AML-193 (cell line): ENCODE measurements around the gene REELD1.

Experiments used
- DNase-seq, 2 experiments: peaks; one replicate each; lab custom pipeline; 2025; lab: John Stamatoyannopoulos, UW

Gene REELD1

GRCh38 chr4:146224326-146224966 lies 10.1 kb downstream of the REELD1 start:
- no peak for DNase-seq

GRCh38 chr4:146229406-146229805 lies 15.1 kb downstream of the REELD1 start:
- DNase-seq, result no peak

DNA sequence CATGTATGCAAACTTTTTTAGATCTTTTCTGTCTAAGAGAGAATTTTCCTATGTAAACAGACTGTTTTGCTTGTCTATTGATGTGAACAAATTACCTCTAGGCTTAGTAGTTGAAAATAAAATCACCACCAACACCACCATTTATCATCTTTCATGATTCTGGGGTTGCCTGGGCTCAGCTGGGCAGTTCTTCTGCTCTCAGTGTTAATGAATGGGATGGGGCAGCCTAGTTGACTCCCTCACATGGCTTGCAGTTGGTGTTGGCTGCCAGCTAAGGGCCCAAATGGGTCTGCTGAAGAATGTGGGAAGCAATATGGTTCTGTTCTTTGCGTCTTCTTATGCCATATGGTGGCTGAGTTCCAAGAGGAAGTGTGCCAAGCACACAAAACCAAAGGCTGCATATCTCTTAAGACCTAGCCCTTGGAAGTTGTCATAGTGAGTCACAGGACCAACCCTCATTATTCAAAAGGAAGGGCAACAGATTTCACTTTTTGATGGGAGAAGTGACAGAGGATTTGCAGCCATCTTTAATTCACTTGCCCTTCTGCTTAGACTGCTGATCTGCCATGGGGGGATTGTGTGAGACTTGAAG lies 17.9 kb downstream of the REELD1 start:
- no peak for DNase-seq

GRCh38 chr4:146235654-146236177 lies 21.4 kb downstream of the REELD1 start:
- no peak for DNase-seq

DNA sequence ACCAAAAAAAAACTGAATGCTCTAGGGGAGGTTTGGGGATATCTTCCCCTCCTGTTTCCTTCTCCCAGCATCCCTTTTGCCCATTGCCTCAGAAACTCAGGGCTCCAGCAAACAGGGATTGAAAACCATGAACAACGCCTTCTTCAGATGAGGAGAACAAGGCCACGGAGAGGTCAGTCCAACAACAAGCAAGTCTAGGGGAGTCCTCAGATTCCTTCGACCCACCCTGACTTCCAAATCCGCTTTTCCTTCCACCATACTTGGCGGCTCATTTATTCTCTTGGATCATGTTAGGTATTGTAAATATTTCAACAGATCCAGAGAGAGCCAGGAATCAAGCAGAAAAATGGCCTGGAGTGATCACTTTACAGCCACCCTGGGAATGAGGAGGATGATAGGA lies 21.9 kb downstream of the REELD1 start:
- DNase-seq, result no peak

- DNase-seq, result no peak
Measured at GRCh38 chr4:146237092-146237491, 22.8 kb downstream of the REELD1 start.

- no peak for DNase-seq
Measured at GRCh38 chr4:146238107-146238506, 23.8 kb downstream of the REELD1 start.

DNA sequence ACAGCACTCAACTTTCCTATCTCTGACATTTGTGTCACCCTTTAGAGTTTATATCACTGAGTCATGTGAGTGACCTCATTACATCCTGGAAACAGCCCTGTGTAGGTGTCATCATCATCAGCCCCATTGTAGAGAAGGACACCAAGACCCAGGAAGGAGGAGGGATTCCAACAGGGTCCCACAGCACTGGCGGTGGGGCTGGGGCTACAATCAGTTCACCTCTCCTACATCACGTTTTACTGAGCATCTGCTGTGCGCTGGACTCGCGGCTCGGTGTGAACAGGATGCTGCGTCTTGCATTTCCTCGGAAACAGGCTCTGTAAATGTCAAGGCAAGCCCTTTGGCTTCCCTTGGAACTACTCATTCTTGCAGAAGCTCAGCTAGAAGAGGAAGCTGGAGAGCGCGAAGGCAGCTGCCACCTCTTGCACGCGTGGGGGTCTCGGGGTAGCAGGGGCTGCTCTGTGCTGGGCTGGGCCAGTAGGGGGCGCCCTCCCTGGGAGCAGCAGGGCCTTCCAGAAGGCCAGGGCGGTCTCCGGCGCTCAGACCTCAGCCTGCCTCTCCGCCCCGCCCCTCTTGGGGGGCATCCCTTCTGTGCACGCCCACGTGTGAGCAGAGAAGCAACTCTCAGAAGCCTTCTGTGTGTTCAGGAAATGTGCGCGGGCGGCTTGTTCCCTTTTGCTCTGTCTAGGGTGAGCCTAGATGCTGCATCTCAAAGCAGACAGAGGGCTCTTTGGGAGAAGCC lies 29.0 kb downstream of the REELD1 start:
- DNase-seq, result no peak

DNA sequence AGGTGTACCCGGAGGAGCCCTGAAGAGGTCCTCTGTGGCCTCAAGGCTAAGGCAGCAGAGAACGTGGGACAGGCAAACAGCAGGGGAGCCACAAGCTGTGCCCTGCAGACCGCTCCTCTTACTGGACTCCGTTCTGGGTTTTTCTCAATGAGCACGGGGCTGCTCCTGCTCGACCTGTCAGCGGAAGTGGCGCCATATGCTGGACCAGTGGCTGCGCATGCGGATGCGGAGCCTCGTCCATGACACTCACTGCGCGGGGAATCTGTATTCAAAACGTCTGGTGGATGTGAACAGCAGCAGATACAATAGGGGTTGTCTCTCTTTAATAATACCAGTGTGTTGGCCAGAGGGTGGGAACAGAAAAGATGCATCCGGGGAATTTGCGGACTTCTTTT lies 29.5 kb downstream of the REELD1 start:
- DNase-seq, result no peak

- DNase-seq, result no peak
Measured at GRCh38 chr4:146244496-146244895, 30.2 kb downstream of the REELD1 start.

DNA sequence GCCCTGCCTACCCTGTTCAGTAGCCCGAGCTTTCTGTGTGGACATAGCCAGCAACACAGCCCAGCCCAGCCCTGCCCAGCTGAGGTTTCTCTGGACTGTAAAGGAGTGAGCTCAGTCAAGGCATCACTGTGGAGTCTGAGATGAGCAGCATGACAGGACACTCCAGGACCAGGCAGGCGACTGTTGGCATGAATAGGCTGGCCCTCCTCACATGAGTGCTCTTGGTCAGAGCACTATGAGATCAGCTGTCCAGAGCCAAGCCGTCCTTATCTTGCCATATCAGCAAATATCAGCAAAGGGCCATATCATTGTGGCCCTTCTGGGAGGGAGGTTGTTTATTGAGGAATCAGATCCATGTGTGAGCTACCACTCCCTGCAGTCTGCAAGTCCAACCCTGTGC lies 30.9 kb downstream of the REELD1 start:
- no peak for DNase-seq

GRCh38 chr4:146245850-146246249 lies 31.5 kb downstream of the REELD1 start:
- DNase-seq, result no peak

GRCh38 chr4:146246381-146246780 lies 32.0 kb downstream of the REELD1 start:
- no peak for DNase-seq

DNA sequence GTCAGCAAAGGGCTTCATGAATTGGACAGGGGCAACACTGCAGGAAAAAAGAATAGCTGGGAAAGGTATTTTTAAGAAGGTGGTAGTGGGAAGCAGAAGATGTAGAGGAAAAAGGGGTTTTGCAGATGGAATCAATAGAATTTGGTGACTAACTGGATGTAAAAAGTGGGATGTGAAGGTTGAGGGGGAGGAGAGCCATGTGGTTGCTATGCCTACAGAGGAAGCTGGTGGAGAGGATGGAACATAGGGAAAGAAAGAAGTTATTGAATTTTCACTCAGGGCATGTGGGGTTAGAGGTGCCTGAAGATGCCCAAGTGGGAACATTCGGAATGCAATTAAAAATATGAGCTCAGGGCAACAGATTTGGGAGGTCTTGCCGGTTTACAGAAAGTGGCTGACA lies 33.0 kb downstream of the REELD1 start:
- no peak for DNase-seq

GRCh38 chr4:146252969-146253611 lies 38.8 kb downstream of the REELD1 start:
- DNase-seq, result no peak

DNA sequence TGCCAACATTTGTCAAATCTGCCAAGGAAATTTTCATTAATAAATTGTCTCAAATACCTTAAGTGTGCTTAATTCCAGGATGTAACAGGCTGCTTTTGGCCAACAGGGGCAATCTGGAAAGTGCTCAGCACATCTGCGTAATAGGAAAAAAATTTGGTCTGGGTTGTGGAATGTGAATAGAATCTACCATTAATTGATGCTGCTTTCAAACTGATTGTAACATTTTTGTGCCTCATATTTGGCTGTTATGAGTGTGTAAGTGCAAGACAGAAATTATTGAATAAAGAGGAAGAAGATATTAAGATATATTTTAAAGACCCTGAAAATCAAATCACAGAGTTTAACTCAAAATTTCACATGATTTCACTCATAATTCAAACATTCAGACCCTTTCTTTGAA lies 41.1 kb downstream of the REELD1 start:
- no peak for DNase-seq

- DNase-seq, result no peak
Measured at GRCh38 chr4:146255874-146256273, 41.5 kb downstream of the REELD1 start.

- DNase-seq, result no peak
Measured at GRCh38 chr4:146256328-146256727, 42.0 kb downstream of the REELD1 start.

GRCh38 chr4:146257511-146257910 lies 43.2 kb downstream of the REELD1 start:
- DNase-seq, result no peak

GRCh38 chr4:146260521-146260920 lies 46.2 kb downstream of the REELD1 start:
- no peak for DNase-seq

GRCh38 chr4:146261041-146261440 lies 46.7 kb downstream of the REELD1 start:
- no peak for DNase-seq

- no peak for DNase-seq
Measured at GRCh38 chr4:146263793-146264192, 49.5 kb downstream of the REELD1 start.
